H1 (cell line): ENCODE results near the gene AKR1C1. TPM values are rescaled to one million over a fixed set of nuclear protein-coding genes. Genes with fewer than 3 reads are reported as not detected.
"Not testable (repeated sequence)": the region's sequence is repeated elsewhere in the genome, so short reads cannot be mapped to it uniquely, and the experiment has no call there.

ENCODE experiments used
- CTCF ChIA-PET: fragments of 300-600 bp; sonication (Branson Sonifier 250); formaldehyde crosslinking; loops from one replicate; lab custom pipeline; 2021; ENCODE audit not compliant: partially characterized antibody; lab: Charles Lee
- POLR2A ChIA-PET: fragments of 300-600 bp; sonication (Branson Sonifier 250); formaldehyde crosslinking; loops from one replicate; lab custom pipeline; 2021; ENCODE audit warnings: inconsistent platforms; ENCODE audit not compliant: partially characterized antibody; lab: Charles Lee
- DNase-seq, 2 experiments: peaks; one replicate each; pipeline versions ENCODE4 v3.0.0 to v3.0.0-alpha.2; 2010 to 2022; ENCODE audit warnings: low spot score in 2 of 2, low read depth in 1 of 2, mixed read lengths in 1 of 2
- FAIRE-seq: peaks from 2 replicates; lab custom pipeline; 2011; peaks lifted over from hg19 to GRCh38; lab: Jason Lieb, UNC
- H2AFZ ChIP-seq: 2 replicates; pipeline ENCODE4 v1.8.1; 2012; ENCODE audit warnings: low read length, inconsistent platforms
- H2AK5ac ChIP-seq: 2 replicates; pipeline ENCODE4 v1.6.1; 2013; ENCODE audit warnings: low read depth, low read length
- H2BK120ac ChIP-seq: replicated peaks from 2 replicates; pipeline ENCODE3; 2013; ENCODE audit warnings: low read depth, low read length, inconsistent platforms
- H2BK12ac ChIP-seq: 2 replicates; pipeline ENCODE4 v1.6.1; 2013; ENCODE audit warnings: low read depth, low read length
- H2BK15ac ChIP-seq: 2 replicates; pipeline ENCODE4 v1.6.1; 2013; ENCODE audit warnings: low read length
- H2BK20ac ChIP-seq: 2 replicates; pipeline ENCODE4 v1.6.1; 2013; ENCODE audit warnings: low read length
- H2BK5ac ChIP-seq: 2 replicates; pipeline ENCODE4 v1.6.1; 2013; ENCODE audit warnings: low read depth, low read length
- H3K14ac ChIP-seq: 2 replicates; pipeline ENCODE4 v1.6.1; 2013; ENCODE audit warnings: inconsistent platforms; ENCODE audit not compliant: insufficient read length
- H3K18ac ChIP-seq: 2 replicates; pipeline ENCODE4 v1.6.1; 2013; ENCODE audit warnings: low read length; ENCODE audit errors: extremely low read depth
- H3K23ac ChIP-seq: 2 replicates; pipeline ENCODE4 v1.6.1; 2013; ENCODE audit warnings: inconsistent platforms; ENCODE audit not compliant: insufficient read length
- H3K23me2 ChIP-seq: 2 replicates; pipeline ENCODE4 v1.6.1; 2013; ENCODE audit warnings: low read depth, low read length
- H3K27ac ChIP-seq: 2 replicates; pipeline ENCODE4 v1.6.1; 2011; ENCODE audit warnings: low read depth, low read length, inconsistent platforms
- H3K27me3 ChIP-seq, 4 experiments: replicated peaks in 1 of 4; 1 replicate in 1 of 4; 2 replicates in 3 of 4; pipeline versions ENCODE4 v1.6.1 to v1.8.1; 2011 to 2013; ENCODE audit warnings: low read length in 3 of 4, mild to moderate bottlenecking in 3 of 4, inconsistent platforms in 2 of 4, mixed read lengths in 2 of 4, moderate library complexity in 1 of 4; ENCODE audit not compliant: control insufficient read depth in 3 of 4, insufficient read depth in 3 of 4; ENCODE audit errors: extremely low read depth in 1 of 4
- H3K36me3 ChIP-seq, 4 experiments: 2 replicates each; pipeline versions ENCODE4 v1.6.1 to v1.8.1; 2011 to 2013; ENCODE audit warnings: mild to moderate bottlenecking in 4 of 4, low read length in 3 of 4, moderate library complexity in 2 of 4, control low read depth in 1 of 4, inconsistent platforms in 1 of 4; ENCODE audit not compliant: insufficient read depth in 4 of 4, control insufficient read depth in 2 of 4
- H3K4ac ChIP-seq: replicated peaks from 2 replicates; pipeline ENCODE3; 2013; ENCODE audit warnings: low read length, low read depth, mixed read lengths, inconsistent platforms; ENCODE audit not compliant: insufficient read length
- H3K4me1 ChIP-seq, 4 experiments: replicated peaks in 1 of 4; 1 replicate in 1 of 4; 2 replicates in 3 of 4; pipeline versions ENCODE4 v1.6.1 to v1.8.1; 2011 to 2013; ENCODE audit warnings: low read length in 3 of 4, inconsistent platforms in 2 of 4, mixed read lengths in 1 of 4; ENCODE audit not compliant: insufficient read depth in 4 of 4, control insufficient read depth in 3 of 4
- H3K4me2 ChIP-seq, 2 experiments: 2 replicates each; pipeline versions ENCODE4 v1.6.1 to v1.8.1; 2011 to 2013; ENCODE audit warnings: low read depth in 2 of 2, low read length in 2 of 2, control low read depth in 1 of 2, inconsistent platforms in 1 of 2, mild to moderate bottlenecking in 1 of 2; ENCODE audit not compliant: insufficient read depth in 1 of 2
- H3K4me3 ChIP-seq, 4 experiments: fragments of 200-600, 300-600 bp in 1 of 4; sonication (generic), shearing (Covaris generic), sonication (Bioruptor Twin) in 1 of 4; 2 replicates each; pipeline versions ENCODE4 v1.5.1 to v1.8.1; 2011 to 2016; ENCODE audit warnings: low read length in 4 of 4, low read depth in 3 of 4, control low read depth in 2 of 4, inconsistent platforms in 2 of 4, mild to moderate bottlenecking in 2 of 4, mixed read lengths in 1 of 4, moderate library complexity in 1 of 4; ENCODE audit not compliant: insufficient read depth in 2 of 4; ENCODE audit errors: extremely low read depth in 1 of 4
- H3K56ac ChIP-seq: replicated peaks from 2 replicates; pipeline ENCODE3; 2013; ENCODE audit warnings: low read depth, mild to moderate bottlenecking, mixed read lengths, low read length, inconsistent platforms; ENCODE audit not compliant: insufficient read length
- H3K79me1 ChIP-seq: 2 replicates; pipeline ENCODE4 v1.6.1; 2013; ENCODE audit warnings: low read depth, low read length, control low read depth
- H3K79me2 ChIP-seq, 2 experiments: 2 replicates each; pipeline versions ENCODE4 v1.6.1 to v1.8.1; 2012 to 2013; ENCODE audit warnings: low read length in 2 of 2, mild to moderate bottlenecking in 2 of 2, inconsistent platforms in 1 of 2; ENCODE audit not compliant: insufficient read depth in 2 of 2, control insufficient read depth in 1 of 2
- H3K9ac ChIP-seq, 4 experiments: replicated peaks in 1 of 4; 1 replicate in 1 of 4; 2 replicates in 3 of 4; pipeline versions ENCODE4 v1.6.1 to v1.8.1; 2011 to 2013; ENCODE audit warnings: low read depth in 3 of 4, low read length in 3 of 4, control low read depth in 2 of 4, mild to moderate bottlenecking in 2 of 4, moderate library complexity in 2 of 4, inconsistent platforms in 1 of 4; ENCODE audit errors: extremely low read depth in 1 of 4
- H3K9me3 ChIP-seq, 2 experiments: 2 replicates each; pipeline versions ENCODE4 v1.6.1 to v1.8.1; 2012 to 2013; ENCODE audit warnings: mild to moderate bottlenecking in 2 of 2, moderate library complexity in 2 of 2, control low read depth in 1 of 2, inconsistent platforms in 1 of 2, low read depth in 1 of 2, low read length in 1 of 2, mixed read lengths in 1 of 2; ENCODE audit not compliant: insufficient read depth in 2 of 2
- H4K20me1 ChIP-seq, 2 experiments: replicated peaks in 1 of 2; 2 replicates each; pipeline versions ENCODE3 to v1.8.1; 2011 to 2013; ENCODE audit warnings: inconsistent platforms in 2 of 2, low read length in 2 of 2, mild to moderate bottlenecking in 1 of 2; ENCODE audit not compliant: insufficient read depth in 2 of 2, control insufficient read depth in 1 of 2
- H4K5ac ChIP-seq: 2 replicates; pipeline ENCODE4 v1.6.1; 2013; ENCODE audit warnings: low read length, low read depth, mixed read lengths, inconsistent platforms; ENCODE audit not compliant: insufficient read length
- H4K8ac ChIP-seq: 2 replicates; pipeline ENCODE4 v1.8.0; 2013; ENCODE audit warnings: mild to moderate bottlenecking, moderate library complexity, low read length, inconsistent platforms; ENCODE audit not compliant: insufficient read depth; ENCODE audit errors: extremely low read depth
- H4K91ac ChIP-seq: replicated peaks from 2 replicates; pipeline ENCODE3; 2013; ENCODE audit warnings: low read length, mixed read lengths, inconsistent platforms; ENCODE audit not compliant: insufficient read length
- WGBS, 2 experiments: shearing (Covaris generic) in 1 of 2; methylation state at CpG; one replicate each; pipeline versions ENCODE4 v1.1.6 to v1.1.7; 2013 to 2015; ENCODE audit warnings: low lambda C conversion rate in 2 of 2, mixed read lengths in 2 of 2, inconsistent platforms in 1 of 2, low coverage in 1 of 2, missing lambda C conversion rate in 1 of 2; ENCODE audit not compliant: insufficient replicate concordance in 2 of 2, insufficient coverage in 1 of 2, insufficient read length in 1 of 2; ENCODE audit errors: extremely low coverage in 1 of 2, missing lambda C conversion rate in 1 of 2; 5-methylcytosine and 5-hydroxymethylcytosine counted together
- polyA plus RNA-seq, 7 experiments: library from polyadenylated mRNA; depleted of rRNA in 3 of 7; stranded (reverse) in 5 of 7; unstranded in 2 of 7; fragments of >200 nt in 5 of 7; fragments of 200-250 nt in 2 of 7; gene quantifications; 1 replicate in 5 of 7; 2 replicates in 1 of 7; 4 replicates in 1 of 7; pipeline versions ENCODE4 v1.2.1 to v1.2.3, GENCODE V29; 2011 to 2013; ENCODE audit warnings: missing spikeins in 2 of 7, mixed read lengths in 2 of 7
- total RNA-seq: library from RNA; stranded (reverse); fragmentation: NEBNext Ultra II Directional; extraction: Animal tissue kit (Norgen Biotek cat#: 25700); gene quantifications from 2 replicates; pipeline ENCODE4 v1.2.1, GENCODE V29; 2021

Gene AKR1C1
- total and polyA plus RNA-seq, 2 of the 8 experiments (the other 6 are each of a cell fraction or from before 2014, with no cell fraction given): 1.4 to 2.1 TPM

GRCh38 chr10:4991463-4991862 is 28.2 kb downstream of the AKR1C1 start:
- H3K18ac ChIP-seq, H3K4me3 ChIP-seq, H4K8ac ChIP-seq, H3K56ac ChIP-seq, H3K9ac ChIP-seq, CTCF ChIA-PET, H3K23ac ChIP-seq, H3K36me3 ChIP-seq, DNase-seq, H3K27ac ChIP-seq, H4K91ac ChIP-seq, H3K9me3 ChIP-seq, H3K23me2 ChIP-seq, H3K4ac ChIP-seq, H3K79me2 ChIP-seq, H2AFZ ChIP-seq, POLR2A ChIA-PET, H2AK5ac ChIP-seq, H3K4me2 ChIP-seq, H4K5ac ChIP-seq, H3K4me1 ChIP-seq, H2BK120ac ChIP-seq, H2BK5ac ChIP-seq, H3K79me1 ChIP-seq, H4K20me1 ChIP-seq, H2BK20ac ChIP-seq, H2BK15ac ChIP-seq, H2BK12ac ChIP-seq, H3K14ac ChIP-seq, H3K27me3 ChIP-seq: not testable (repeated sequence)
- WGBS, 2 experiments: 98% methylated on average over 3 of the region's 6 CpGs; no CpG with 5 or more reads in 1 of the 2 experiments
- peak; percentile 39 for FAIRE-seq

GRCh38 chr10:4992564-4992963 is 29.3 kb downstream of the AKR1C1 start:
- DNase-seq, H3K23ac ChIP-seq, H3K23me2 ChIP-seq, H3K14ac ChIP-seq, H3K18ac ChIP-seq, H3K9ac ChIP-seq, H3K27ac ChIP-seq, CTCF ChIA-PET, H3K4me1 ChIP-seq, H4K20me1 ChIP-seq, H3K79me1 ChIP-seq, H2BK15ac ChIP-seq, H3K36me3 ChIP-seq, H4K91ac ChIP-seq, H2AK5ac ChIP-seq, H3K4ac ChIP-seq, H3K4me2 ChIP-seq, H3K79me2 ChIP-seq, POLR2A ChIA-PET, H3K27me3 ChIP-seq, H2AFZ ChIP-seq, FAIRE-seq, H4K5ac ChIP-seq, H3K4me3 ChIP-seq, H2BK20ac ChIP-seq, H4K8ac ChIP-seq, H2BK12ac ChIP-seq, H2BK120ac ChIP-seq, H3K9me3 ChIP-seq, H2BK5ac ChIP-seq, H3K56ac ChIP-seq: not testable (repeated sequence)
- whole genome bisulfite sequencing, 2 experiments: 93% methylated on average over 10 of the region's 10 CpGs; no CpG with 5 or more reads in 1 of the 2 experiments
